ENCODE data around the gene PLEKHN1. TPM values are rescaled to one million over a fixed set of nuclear protein-coding genes. Genes with fewer than 3 reads are reported as not detected.
A peak's percentile ranks its signal among the peaks of the same experiment; 100 is the strongest.

Gene PLEKHN1
- total and polyA plus RNA-seq, 2 donors (not counting 3 experiments of a cell fraction or from before 2014, with no cell fraction given): 0.29 to 0.88 TPM

GRCh38 chr1:966704-967300 is 520 bp downstream of the PLEKHN1 start:
- H3K9me3 ChIP-seq (replicated peaks; ENCODE audit: control insufficient read depth, insufficient read depth, low read length): no peaks in the 10 kb centered on the region
- FAIRE-seq: peak; percentile 89
- CTCF ChIA-PET: interaction anchor here (0.6 to 1.8 kb wide), 8 partner anchors 9 to 325 kb away, joined by 3 to 13 read pairs (median 4); partner anchors contain the start of gene PERM1
- no TSS peak for BruUV-seq (replicated peaks)
- dilution Hi-C loops (cut with MboI; ENCODE audit: extremely low pct_ligation_motif_present, low sequenced_read_pairs): no loop called here
- intact Hi-C loops (cut with micrococcal nuclease): no loop called here
- H2AFZ ChIP-seq (ENCODE audit: low read depth, low read length): peak overlapping the region; percentile 35
- peaks cover 0 to 2% of the 10 kb centered on the region in 2 experiments for H3K36me3 ChIP-seq (ENCODE audit: control insufficient read depth in 2 of 2, extremely low read depth in 1 of 2, insufficient read depth in 2 of 2, low read length in 2 of 2)
- peak overlapping the region; percentile 21 for H3K9ac ChIP-seq (replicated peaks; ENCODE audit: extremely low read depth, insufficient read depth, low read length)
- no peaks in the 10 kb centered on the region for H3K79me2 ChIP-seq (ENCODE audit: control insufficient read depth, insufficient read depth, low read length)
- H3K4me2 ChIP-seq (ENCODE audit: insufficient read depth, low read length): peak overlapping the region; percentile 80
- DNase-seq (ENCODE audit: low read depth, low spot score): peak; percentile 57
- H3K4me3 ChIP-seq (replicated peaks in 1 of 3; ENCODE audit: insufficient read depth in 1 of 3, low read depth in 1 of 3, low read length in 3 of 3): peak overlapping the region; percentile 7 to 60 (median 33)
- TF ChIP-seq MYC (IDR thresholded peaks at IDR 0.05; ENCODE audit: low read depth, low read length): no peak
- TF ChIP-seq POLR2AphosphoS5 (IDR thresholded peaks at IDR 0.05; ENCODE audit: insufficient read depth, low read depth, low read length): peak; percentile 74
- TF ChIP-seq FOS (IDR thresholded peaks at IDR 0.05; ENCODE audit: borderline replicate concordance, insufficient read depth, low read length): peak; percentile 50
- TF ChIP-seq, protein P1, sequence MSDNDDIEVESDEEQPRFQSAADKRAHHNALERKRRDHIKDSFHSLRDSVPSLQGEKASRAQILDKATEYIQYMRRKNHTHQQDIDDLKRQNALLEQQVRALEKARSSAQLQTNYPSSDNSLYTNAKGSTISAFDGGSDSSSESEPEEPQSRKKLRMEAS (IDR thresholded peaks at IDR 0.05; ENCODE audit: insufficient read depth, insufficient read length): no peak
- TF ChIP-seq EZH2 (IDR thresholded peaks at IDR 0.05; ENCODE audit: borderline replicate concordance, low read depth, low read length, severe bottlenecking): no peak
- TF ChIP-seq POLR2A (IDR thresholded peaks at IDR 0.05; ENCODE audit: low read depth, low read length): peak; percentile 50
- POLR2A ChIA-PET: no interaction called here
- H3K4me1 ChIP-seq (ENCODE audit: control insufficient read depth, extremely low read depth, insufficient read depth, low read length): peaks cover 11% of the 10 kb centered on the region
- H4K20me1 ChIP-seq (replicated peaks; ENCODE audit: control insufficient read depth, extremely low read depth, insufficient read depth, low read length): no peaks in the 10 kb centered on the region
- H3K27me3 ChIP-seq (ENCODE audit: control insufficient read depth in 2 of 2, insufficient read depth in 2 of 2, low read length in 2 of 2): peaks cover 2% of the 10 kb centered on the region in 2 experiments
- peak overlapping the region; percentile 47 for H3K27ac ChIP-seq (ENCODE audit: insufficient read depth, low read depth, low read length)
- H3K9me1 ChIP-seq (replicated peaks; ENCODE audit: control insufficient read depth, extremely low read depth, insufficient read depth, low read length): no peaks in the 10 kb centered on the region

All from endothelial cell of umbilical vein (primary cell).